ENCODE measurements around the gene ACAT2.
"Not testable (repeated sequence)": the region's sequence is repeated elsewhere in the genome, so short reads cannot be mapped to it uniquely, and the experiment has no call there.

ACAT2 gene

DNA sequence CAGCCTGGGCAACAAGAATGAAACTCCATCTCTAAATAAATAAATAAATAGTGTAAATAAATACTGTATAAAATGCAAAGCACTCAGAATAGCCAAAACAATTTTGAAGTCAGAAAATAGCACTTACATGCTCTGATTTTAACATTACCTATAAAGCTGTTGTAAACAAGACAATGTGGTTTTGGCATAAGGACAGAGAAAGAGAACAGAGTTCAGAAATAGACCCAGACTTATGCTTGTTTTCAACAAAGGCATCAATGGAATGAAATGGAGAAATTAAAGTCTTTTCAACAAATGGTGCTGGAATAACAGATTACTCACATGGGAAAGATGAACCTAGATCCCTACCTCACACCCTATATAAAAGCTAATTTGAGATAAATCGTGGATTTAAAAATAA is 10.4 kb downstream of the ACAT2 start:
- peak; percentile 25 for DNase-seq (ENCODE audit: low read depth)

DNA sequence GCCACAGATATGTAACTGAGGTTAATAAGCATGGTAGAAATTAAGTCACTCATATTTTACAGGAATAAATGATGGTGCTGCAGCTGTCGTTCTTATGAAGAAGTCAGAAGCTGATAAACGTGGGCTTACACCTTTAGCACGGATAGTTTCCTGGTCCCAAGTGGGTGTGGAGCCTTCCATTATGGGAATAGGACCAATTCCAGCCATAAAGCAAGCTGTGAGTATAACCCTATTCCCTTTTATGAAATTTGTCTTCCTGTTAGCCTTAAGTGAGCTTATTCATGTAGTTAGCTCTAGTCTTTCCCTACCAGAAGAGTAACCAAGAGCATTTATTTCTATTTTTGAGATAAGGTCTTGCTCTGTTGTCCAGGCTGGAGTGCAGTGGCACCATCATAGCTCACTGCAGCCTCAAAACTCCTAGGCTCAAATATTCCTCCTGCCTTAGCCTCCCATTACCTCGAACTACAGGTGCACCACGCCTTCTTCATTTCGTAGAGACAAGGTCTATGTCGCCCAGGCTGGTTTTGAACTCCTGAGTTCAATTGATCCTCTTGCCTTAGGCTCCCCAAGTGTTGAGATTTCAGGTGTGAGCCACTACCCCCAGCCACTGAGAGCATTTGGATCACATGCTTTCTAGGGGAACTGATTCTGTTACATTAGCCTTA is 15.5 kb downstream of the ACAT2 start:
- DNase-seq (ENCODE audit: low read depth), result no peak

GRCh38 chr6:159778131-159778530 is 16.3 kb downstream of the ACAT2 start:
- DNase-seq (ENCODE audit: low read depth), result no peak

DNA sequence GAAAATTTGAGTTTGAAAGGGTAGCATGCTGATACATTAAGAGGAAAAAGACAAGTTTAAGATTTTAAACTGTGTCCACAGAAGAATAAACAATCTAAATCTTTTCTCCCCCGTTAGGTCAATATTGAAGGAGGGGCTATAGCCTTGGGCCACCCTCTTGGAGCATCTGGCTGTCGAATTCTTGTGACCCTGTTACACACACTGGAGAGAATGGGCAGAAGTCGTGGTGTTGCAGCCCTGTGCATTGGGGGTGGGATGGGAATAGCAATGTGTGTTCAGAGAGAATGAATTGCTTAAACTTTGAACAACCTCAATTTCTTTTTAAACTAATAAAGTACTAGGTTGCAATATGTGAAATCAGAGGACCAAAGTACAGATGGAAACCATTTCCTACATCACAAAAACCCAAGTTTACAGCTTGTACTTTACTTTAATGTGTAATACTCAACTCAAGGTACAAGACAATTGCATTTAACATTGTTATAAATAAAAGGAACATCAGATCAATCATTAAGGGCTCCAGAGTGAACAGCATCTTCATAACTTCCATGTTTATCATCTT is 16.8 kb downstream of the ACAT2 start:
- no peak for DNase-seq (ENCODE audit: low read depth)

- no peak for DNase-seq (ENCODE audit: low read depth)
These were observed 26.4 kb downstream of the ACAT2 start for GRCh38 chr6:159788276-159788675.

GRCh38 chr6:159788753-159789376 is 27.0 kb downstream of the ACAT2 start:
- DNase-seq (ENCODE audit: low read depth), result no peak

- peak; percentile 98 for DNase-seq (ENCODE audit: low read depth)
These were observed 27.7 kb downstream of the ACAT2 start, which contains the start of gene TCP1 for GRCh38 chr6:159789377-159790148. Gene TCP1 (minus strand): TSS chr6:159789602. CDS start chr6:159789468, 134 bp downstream.

DNA sequence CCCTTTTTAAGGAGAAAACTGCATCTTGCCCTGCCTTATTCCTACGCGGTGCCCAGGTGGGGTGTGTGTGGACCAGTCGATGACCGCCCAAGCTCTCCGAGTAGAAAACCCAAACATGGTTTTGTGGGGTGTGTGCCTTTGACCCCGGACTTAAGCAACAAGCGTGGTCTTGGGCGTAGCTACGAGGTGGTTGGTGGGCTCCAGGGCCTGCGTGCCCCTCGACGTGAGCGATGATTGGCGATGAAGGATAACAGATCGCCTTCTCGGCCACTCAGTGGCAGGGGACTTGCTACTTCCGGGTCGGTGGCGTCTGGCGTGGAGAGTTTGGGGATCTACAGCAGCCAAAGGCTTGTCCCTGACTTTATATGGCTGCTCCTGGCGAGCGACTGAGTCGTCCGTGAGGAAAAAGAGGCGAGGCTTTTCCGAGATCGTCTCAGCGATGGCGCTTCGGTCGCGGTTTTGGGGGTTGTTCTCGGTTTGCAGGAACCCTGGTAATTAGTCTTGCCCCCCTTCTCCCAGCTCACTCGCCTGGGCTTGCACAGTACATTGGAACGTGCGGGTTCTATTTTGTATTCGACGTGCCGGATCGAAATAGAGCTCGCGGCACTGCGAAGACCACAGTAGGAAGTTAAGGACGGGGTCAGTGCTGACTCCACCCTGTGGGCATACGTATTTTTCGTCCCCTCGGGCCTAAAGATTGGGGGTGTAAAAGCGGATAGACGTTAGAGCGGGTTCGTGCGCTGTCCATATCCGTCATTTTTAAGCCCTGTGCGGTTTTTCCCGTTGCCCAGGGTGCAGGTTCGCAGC is 28.5 kb downstream of the ACAT2 start, which contains the start of gene MRPL18:
Gene MRPL18, plus strand, starts transcription at position 319 of the 807 bp plus-strand sequence. Its CDS starts 121 bp downstream, at position 440.
- DNase-seq (ENCODE audit: low read depth), result peak; percentile 92

DNA sequence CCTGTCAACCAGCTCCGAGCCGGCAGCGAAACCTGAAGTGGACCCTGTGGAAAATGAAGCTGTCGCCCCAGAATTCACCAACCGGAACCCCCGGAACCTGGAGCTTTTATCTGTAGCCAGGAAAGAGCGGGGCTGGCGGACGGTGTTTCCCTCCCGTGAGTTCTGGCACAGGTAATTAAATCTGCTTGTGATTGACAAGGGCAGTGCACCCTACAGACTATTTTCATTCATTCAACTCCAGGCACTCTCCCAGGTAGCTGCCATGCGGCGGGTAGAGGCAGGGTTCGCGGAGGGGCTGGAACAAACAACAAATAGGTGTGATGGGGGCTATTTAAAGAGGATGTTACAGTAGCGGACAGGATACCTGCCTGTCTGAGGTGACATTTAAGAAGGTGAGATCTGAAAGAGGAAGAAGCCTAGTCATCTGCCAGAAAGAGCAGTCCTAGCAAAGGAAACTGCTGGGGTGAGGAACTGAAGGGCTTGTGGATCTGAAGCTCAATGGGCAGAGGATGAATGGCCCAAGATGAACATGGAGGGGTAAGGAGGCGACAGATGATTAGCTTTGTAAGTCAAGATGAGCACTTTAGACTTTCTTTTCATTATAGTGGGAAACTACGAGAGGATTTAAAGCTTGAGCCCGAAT is 29.2 kb downstream of the ACAT2 start:
- no peak for DNase-seq (ENCODE audit: low read depth)

DNA sequence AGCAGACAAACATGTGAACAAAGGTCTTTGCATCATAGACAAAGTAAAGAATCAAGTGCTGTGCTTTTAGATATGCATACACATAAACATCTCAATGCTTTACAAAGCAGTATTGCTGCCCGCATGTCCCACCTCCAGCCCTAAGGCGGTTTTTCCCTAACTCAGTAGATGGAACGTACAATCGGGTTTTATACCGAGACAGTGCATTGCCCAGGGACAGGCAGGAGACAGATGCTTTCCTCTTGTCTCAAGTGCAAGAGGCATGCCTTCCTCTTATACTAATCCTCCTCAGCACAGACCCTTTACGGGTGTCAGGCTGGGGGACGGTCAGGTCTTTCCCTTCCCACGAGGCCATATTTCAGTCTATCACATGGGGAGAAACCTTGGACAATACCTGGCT is 33.1 kb downstream of the ACAT2 start:
- DNase-seq (ENCODE audit: low read depth), result not testable (repeated sequence)

DNA sequence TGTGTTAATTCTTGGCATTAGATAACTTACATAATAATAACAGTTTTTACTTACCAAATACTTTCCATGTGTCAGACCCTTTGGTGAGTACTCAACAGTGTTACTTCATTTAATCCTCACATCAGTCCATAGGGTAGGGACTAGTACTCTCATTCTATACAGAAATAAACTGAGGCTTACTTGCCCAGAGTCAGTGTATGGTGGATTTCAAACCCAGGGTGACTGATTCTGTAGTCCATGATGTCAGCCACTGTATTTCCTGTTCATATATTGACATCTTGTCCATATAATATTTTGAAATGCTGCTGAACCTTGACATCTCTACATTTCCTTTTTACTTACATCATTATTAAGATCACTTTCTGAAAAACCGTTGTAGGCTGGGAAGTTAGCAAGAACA is 35.7 kb downstream of the ACAT2 start:
- DNase-seq (ENCODE audit: low read depth), result no peak

DNA sequence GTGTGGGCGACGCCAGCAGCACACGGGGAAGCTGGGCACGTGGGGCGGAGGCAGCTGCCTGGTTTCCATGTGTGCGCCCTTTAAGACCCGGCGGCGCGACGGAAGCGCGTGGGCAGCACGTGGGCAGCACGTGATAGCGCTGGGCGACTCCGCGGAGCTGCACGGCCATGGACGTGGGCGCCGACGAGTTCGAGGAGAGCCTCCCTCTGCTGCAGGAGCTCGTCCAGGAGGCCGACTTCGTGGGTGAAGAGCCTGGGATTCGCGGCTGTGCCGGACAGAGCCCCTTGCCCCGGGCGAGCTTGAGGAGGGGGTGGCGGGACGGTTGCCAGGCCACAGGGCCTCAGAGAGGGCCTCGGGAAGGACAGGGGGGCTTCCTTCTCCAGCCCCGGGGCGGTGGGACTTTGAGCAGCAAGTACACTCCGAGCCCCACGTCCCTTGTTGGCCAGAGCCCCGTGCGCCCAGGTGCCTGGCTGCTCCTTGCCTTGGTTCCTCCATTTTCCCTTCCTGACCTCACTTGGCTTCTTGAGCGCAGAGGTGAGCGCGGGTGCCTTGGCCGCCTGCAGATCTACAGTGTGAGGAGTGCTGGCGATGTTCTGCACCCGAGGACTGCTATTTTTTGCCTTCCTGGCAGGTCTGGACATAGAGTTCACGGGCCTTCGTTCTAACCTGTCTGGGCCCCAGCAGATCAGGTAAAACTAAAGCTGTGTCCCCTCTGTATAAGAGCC is 38.5 kb downstream of the ACAT2 start, which contains the start of gene PNLDC1:
Gene PNLDC1, plus strand, starts transcription at position 136 of the 725 bp plus-strand sequence. Its CDS starts 32 bp downstream, at position 168.
- DNase-seq (ENCODE audit: low read depth), result no peak

GRCh38 chr6:159801935-159802334 is 40.1 kb downstream of the ACAT2 start:
- no peak for DNase-seq (ENCODE audit: low read depth)

DNA sequence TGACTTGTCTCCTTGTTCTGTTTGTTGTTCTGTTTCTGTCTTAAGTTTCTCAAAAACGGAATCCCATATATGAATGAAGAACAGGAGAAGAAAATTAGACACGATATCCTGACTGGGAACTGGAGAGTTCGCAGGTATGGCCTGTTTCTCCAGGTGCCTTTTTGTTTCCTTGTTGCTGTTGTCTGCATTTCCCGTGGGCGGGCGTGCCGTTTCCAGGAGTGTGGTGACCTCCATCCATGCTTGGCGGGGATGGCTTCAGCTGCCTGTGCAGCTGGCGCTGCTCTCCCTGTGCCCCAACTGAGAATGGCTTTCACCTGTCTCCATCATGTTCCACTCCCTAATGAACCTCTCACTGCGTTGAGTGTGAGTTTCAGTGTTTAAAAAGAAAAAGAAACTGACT is 42.7 kb downstream of the ACAT2 start:
- DNase-seq (ENCODE audit: low read depth), result no peak

DNA sequence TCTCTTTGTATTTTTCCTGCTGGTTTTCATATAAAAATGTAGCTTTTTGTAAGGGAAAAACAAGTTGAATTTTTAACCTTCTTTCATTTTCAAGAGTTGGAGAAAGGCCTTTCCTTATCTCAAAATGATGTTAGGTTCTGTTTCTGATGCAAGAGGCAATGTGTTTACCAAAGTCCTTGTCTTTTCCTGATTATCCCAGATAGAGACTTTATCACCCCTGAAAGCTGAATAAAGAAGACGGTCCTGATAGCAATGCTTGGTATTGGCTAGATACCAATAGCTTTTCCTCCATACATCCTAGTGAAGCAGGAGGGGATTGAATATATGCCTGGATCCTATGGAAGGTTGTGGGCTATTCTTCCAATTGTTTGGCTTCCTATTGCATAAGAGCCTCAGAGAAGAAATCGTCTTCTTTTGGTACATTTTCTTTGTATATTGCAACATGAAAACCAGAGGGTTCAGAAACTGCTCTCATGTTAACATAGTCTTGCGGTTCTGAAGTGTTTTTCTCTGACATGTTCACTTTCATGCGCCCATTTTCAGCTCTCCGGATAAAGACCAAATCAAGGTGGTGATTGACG is 43.7 kb downstream of the ACAT2 start:
- DNase-seq (ENCODE audit: low read depth), result no peak

- DNase-seq (ENCODE audit: low read depth), result no peak
These were observed 44.2 kb downstream of the ACAT2 start for GRCh38 chr6:159806021-159806458.

DNA sequence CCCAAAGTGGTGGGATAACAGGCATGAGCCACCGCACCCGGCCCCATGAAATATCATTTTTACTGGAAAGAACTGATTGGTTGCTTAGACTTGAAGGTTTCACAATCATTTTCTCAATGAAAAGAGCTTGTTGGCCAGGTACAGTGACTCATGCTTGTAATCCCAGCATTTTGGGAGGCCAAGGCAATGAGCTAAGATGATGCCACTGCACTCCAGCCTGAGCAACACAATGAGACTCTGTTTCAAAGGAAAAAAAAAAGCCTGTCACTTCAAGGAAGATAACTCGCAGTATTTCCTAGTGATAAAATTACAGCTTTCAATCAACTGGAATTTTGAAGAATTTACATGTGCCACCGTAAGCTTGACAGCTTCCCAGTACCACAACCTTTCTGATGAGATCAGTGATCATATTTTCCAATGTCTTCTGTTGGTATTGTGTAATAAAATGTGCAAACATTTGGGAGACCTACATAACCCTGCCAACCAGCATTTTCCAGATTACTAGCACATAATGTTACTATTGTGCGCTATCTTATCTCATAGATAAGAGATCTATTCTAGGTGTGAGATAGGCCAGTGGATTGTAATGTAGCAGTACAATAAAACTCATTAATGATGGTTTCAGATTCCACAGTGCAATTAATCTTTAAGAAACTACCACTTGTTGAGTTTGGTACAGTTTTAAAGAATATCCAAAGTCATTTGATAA is 45.5 kb downstream of the ACAT2 start:
- no peak for DNase-seq (ENCODE audit: low read depth)

GRCh38 chr6:159808647-159809046 is 46.8 kb downstream of the ACAT2 start:
- no peak for DNase-seq (ENCODE audit: low read depth)

GRCh38 chr6:159809149-159809548 is 47.3 kb downstream of the ACAT2 start:
- no peak for DNase-seq (ENCODE audit: low read depth)

All from GM04503 (cell line).